Posterior vena cava (tissue), 2 donors: ENCODE data around the gene CDR2L. TPM values are rescaled to one million over a fixed set of nuclear protein-coding genes. Genes with fewer than 3 reads are reported as not detected.
A peak's percentile ranks its signal among the peaks of the same experiment; 100 is the strongest.
"Not testable (repeated sequence)": the region's sequence is repeated elsewhere in the genome, so short reads cannot be mapped to it uniquely, and the experiment has no call there.

ENCODE experiments used
- DNase-seq: peaks from one replicate; pipeline ENCODE4 v3.0.0-alpha.2; 2020; ENCODE audit warnings: low spot score
- intact Hi-C, 2 donors: fragments of 100-400 bp; cut with DNase I; formaldehyde crosslinking; loops; one replicate each; pipeline versions ENCODE4 v1.14.1 to v1.14.2; 2022 to 2023
- total RNA-seq, 2 donors: library from RNA; stranded (reverse); fragmentation: NEBNext Ultra II Directional; extraction: Animal tissue kit (Norgen Biotek cat#: 25700); gene quantifications; one replicate each; pipeline ENCODE4 v1.2.1, GENCODE V29; 2021
- donor health status: DM: yes; HTN: yes; CAD: no.
- donor health status: DM: yes; HTN: yes; CAD: no.

The CDR2L gene
- total RNA-seq, 2 donors from 2014 or later: 17.4 to 26.0 TPM

- intact Hi-C loops: loop anchor here in 1 of 2 donors (5.0 kb wide), 1 partner anchor 45 kb away; the partner anchor contains the start of gene CDR2L
- DNase-seq: peak; percentile 91
These were observed 44.7 kb downstream of the CDR2L start for GRCh38 chr17:75031972-75032719.

- DNase-seq: no peak
- intact Hi-C loops: loop anchor here in 1 of 2 donors (5.0 kb wide), 1 partner anchor 45 kb away; the partner anchor contains the start of gene CDR2L
These were observed 45.4 kb downstream of the CDR2L start for GRCh38 chr17:75032720-75033280.

GRCh38 chr17:75033346-75034235, 46.2 kb downstream of the CDR2L start:
- peak; percentile 97 for DNase-seq
- intact Hi-C loops: loop anchor here in 1 of 2 donors (5.0 kb wide), 1 partner anchor 46 kb away; the partner anchor contains the start of gene CDR2L

GRCh38 chr17:75034236-75034908, 46.9 kb downstream of the CDR2L start:
- intact Hi-C loops: loop anchor here in 1 of 2 donors (5.0 kb wide), 1 partner anchor 47 kb away; the partner anchor contains the start of gene CDR2L

GRCh38 chr17:75036643-75037268, 49.3 kb downstream of the CDR2L start:
- peak; percentile 96 for DNase-seq
- intact Hi-C loops: no loop called here

More at GRCh38 chr17:75034236-75034908, 46.9 kb downstream of the CDR2L start:
- peak; percentile 95 for DNase-seq

GRCh38 chr17:75039238-75039637, 51.8 kb downstream of the CDR2L start:
- DNase-seq: no peak
- intact Hi-C loops: no loop called here

GRCh38 chr17:75041656-75042280, 54.3 kb downstream of the CDR2L start:
- intact Hi-C loops: loop anchor here in 1 of 2 donors (2.0 to 10.0 kb wide), 2 partner anchors 51 to 163 kb away; partner anchors contain the start of gene NUP85
- DNase-seq: peak; percentile 67

- intact Hi-C loops: loop anchor here in 1 of 2 donors (2.0 to 10.0 kb wide), 2 partner anchors 53 to 161 kb away; partner anchors contain the start of gene NUP85
- DNase-seq: not testable (repeated sequence)
These were observed 56.4 kb downstream of the CDR2L start for GRCh38 chr17:75043789-75044188.

GRCh38 chr17:75044716-75045115, 57.3 kb downstream of the CDR2L start:
- intact Hi-C loops: loop anchor here in 1 of 2 donors (10.0 kb wide), 1 partner anchor 160 kb away; the partner anchor contains the start of gene NUP85
- no peak for DNase-seq

GRCh38 chr17:75045946-75046406, 58.5 kb downstream of the CDR2L start:
- not testable (repeated sequence) for DNase-seq
- intact Hi-C loops: loop anchor here in 1 of 2 donors (10.0 kb wide), 1 partner anchor 159 kb away; the partner anchor contains the start of gene NUP85

GRCh38 chr17:75046407-75047289, 59.2 kb downstream of the CDR2L start, which contains the start of the genes ATP5PD and KCTD2:
Gene ATP5PD, minus strand, starts transcription at chr17:75046969. Its CDS starts 4,319 bp downstream, at chr17:75042650.
Gene KCTD2, plus strand, starts transcription at chr17:75047225. Its CDS starts 26 bp downstream, at chr17:75047251.
- peak; percentile 98 for DNase-seq
- intact Hi-C loops: loop anchor here in 1 of 2 donors (10.0 kb wide), 1 partner anchor 158 kb away; the partner anchor contains the start of gene NUP85

GRCh38 chr17:75047398-75048098, 60.1 kb downstream of the CDR2L start:
- DNase-seq: peak; percentile 84
- intact Hi-C loops: loop anchor here in 1 of 2 donors (10.0 kb wide), 1 partner anchor 157 kb away; the partner anchor contains the start of gene NUP85

GRCh38 chr17:75048249-75048878, 60.9 kb downstream of the CDR2L start:
- no peak for DNase-seq
- intact Hi-C loops: loop anchor here in 1 of 2 donors (10.0 kb wide), 1 partner anchor 156 kb away; the partner anchor contains the start of gene NUP85

- DNase-seq: no peak
- intact Hi-C loops: loop anchor here in 1 of 2 donors (10.0 kb wide), 1 partner anchor 156 kb away; the partner anchor contains the start of gene NUP85
These were observed 61.6 kb downstream of the CDR2L start for GRCh38 chr17:75049057-75049456.

- intact Hi-C loops: loop anchor here in 1 of 2 donors (2.0 to 10.0 kb wide), 2 partner anchors 65 to 155 kb away; partner anchors contain the start of gene NUP85
- no peak for DNase-seq
These were observed 62.3 kb downstream of the CDR2L start for GRCh38 chr17:75049706-75050105.
